HG02852 (cell line): ENCODE data around the gene SEMA5B.

Source experiments
- ATAC-seq: cut with Tn5 transposase; IDR thresholded peaks from one replicate; pipeline ENCODE4 v1.9.1; 2021; ENCODE audit warnings: mild to moderate bottlenecking, moderate library complexity; ENCODE audit not compliant: unreplicated experiment

SEMA5B gene

DNA sequence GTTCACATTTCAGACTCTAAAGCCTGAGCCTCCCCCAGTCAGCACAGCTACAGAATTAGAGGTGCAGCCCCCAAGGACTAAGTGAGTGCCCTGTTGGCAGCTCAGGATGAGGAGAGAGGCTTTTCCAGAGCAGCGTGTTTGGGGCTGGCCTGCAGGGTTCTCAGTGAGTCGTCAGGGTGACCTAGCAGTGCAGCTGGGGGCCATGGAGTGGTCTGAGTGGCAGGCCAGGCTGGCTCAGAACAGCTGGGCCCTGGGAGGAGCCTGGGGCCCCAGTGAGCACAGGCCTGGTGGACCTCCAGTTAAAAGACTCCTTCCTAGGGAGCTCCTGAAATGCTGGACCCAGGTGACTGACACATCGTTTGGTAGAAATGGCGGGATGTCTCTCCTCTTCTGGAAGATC lies 124.4 kb downstream of the SEMA5B start:
- ATAC-seq, result no peak

- no peak for ATAC-seq
Measured at GRCh38 chr3:122902326-122902725, 125.2 kb downstream of the SEMA5B start.

DNA sequence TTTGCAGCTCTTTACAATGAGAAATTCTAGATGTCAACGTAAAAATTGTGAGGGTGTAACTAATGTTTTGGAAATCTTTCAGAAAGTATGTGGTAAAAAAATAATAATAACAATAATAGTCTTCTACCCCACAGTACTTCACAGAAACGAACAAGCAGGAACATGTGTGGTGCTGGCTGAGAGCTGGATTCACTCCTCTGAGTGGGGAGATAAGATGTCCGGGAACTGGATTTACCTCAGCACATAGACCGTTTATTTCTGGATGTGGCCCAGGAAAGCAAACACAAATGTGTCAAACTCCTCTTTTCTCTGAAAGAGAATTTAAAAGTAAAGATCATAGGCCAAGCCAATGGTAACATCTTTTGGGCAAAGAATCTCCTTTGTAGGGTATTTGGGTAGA lies 129.3 kb downstream of the SEMA5B start:
- ATAC-seq, result no peak

- ATAC-seq, result no peak
Measured at GRCh38 chr3:122893754-122894668, 133.6 kb downstream of the SEMA5B start.

DNA sequence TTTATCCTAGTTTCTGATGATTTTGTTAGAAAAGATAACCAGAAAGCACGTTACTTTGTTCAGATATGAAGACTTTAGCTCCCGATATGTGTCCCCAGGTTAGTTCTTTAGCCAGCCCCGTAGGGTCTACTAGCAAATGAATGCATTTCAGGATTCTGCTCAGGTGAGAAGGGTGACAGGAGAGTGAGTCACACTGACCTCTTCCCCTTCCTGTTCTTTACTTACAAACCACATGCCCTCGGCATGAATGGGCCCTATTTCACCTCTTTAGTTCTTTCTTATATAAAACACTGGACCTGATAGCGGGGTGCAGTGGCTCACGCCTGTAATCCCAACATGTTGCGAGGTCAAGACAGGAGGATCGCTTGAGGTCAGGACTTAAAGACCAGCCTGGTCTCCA lies 134.3 kb downstream of the SEMA5B start:
- no peak for ATAC-seq

DNA sequence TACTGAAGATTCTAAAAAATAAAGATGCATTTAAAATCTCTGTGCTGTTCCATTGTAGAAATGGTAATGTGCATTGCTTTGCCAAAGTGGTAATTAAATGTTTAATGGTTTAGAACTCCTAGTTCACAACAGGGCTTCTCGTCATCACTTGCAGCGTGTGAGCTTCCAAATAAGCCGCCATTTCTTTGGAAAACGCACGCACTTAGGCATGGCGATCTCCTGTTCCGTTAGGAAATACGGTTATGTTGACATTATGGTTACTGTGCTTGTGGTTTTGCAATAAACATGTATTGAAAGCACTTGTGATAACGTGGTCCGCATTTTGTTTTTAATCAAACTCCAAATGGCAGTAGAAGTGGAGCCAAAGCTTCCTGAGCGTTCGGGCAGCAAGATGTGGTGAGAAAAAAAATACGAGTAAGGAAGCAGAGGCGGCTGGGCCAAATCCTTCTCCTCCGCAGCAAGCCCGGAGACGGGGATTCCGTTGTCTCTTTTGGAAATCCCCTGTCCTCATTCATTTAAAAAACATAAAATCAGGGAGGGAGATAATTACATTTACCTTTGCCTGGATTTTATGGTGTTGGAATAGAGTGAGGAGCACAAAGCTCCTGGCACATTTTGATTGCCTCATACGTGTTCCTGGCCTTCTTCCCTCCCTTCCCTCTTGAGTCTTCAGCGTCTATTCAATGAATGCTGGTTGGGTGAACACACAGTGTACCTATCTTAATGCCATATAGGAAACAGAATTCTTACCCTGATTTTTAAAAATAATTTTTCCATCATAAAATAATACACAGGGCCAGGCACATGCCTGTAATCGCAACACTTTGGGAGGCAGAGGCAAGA lies 135.2 kb downstream of the SEMA5B start:
- ATAC-seq, result no peak

- no peak for ATAC-seq
Measured at GRCh38 chr3:122890720-122891220, 136.8 kb downstream of the SEMA5B start.

- peak; percentile 65 for ATAC-seq
Measured at GRCh38 chr3:122890077-122890719, 137.4 kb downstream of the SEMA5B start.

GRCh38 chr3:122886946-122887345 lies 140.6 kb downstream of the SEMA5B start:
- ATAC-seq, result no peak

DNA sequence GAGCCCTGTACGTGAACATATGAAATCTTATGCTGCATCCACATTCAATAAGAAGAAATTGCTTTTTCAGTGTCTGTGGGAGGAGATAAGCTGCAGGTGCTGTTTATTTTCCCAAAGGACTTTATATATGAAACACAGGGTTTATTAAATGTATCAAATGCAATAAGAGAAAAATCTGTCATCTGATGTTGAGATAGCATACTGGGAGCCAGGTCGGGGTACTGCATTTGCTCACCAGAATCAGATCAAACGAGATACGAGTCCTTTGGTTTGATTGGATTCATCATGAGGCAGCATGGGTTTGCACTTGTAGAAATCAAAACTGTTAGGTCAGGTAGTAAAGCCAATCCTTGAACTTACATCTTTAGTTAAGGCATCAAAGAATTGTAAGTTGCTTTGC lies 141.3 kb downstream of the SEMA5B start:
- ATAC-seq, result no peak

DNA sequence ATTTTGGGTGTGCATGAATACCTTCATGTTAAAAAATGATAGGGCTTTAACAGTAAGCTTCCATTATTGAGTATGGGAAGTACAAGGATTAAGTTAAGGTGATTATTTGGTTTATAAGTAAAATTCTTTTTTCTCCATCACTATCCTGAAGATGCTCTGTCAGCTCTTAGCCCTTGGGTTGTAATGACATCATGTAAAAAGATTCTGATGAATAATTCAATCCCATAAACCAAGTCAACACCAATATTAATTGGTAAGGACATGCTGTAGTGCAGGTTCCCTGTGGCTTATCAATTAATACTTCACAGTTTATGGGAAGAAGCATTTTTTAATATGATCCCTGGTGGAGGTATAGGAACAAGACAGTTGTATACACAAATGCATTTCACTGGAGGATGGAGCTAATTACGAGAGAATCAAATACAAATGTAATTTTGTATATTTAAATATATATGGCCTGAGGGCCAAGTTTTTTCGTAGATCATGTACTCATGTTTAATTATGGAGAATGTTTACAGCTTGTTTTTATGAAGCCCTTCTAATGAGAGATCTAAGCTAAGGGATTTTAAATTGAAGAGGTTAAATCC lies 145.1 kb downstream of the SEMA5B start:
- no peak for ATAC-seq

- no peak for ATAC-seq
Measured at GRCh38 chr3:122880624-122881023, 146.9 kb downstream of the SEMA5B start.

GRCh38 chr3:122880173-122880572 lies 147.4 kb downstream of the SEMA5B start:
- no peak for ATAC-seq

DNA sequence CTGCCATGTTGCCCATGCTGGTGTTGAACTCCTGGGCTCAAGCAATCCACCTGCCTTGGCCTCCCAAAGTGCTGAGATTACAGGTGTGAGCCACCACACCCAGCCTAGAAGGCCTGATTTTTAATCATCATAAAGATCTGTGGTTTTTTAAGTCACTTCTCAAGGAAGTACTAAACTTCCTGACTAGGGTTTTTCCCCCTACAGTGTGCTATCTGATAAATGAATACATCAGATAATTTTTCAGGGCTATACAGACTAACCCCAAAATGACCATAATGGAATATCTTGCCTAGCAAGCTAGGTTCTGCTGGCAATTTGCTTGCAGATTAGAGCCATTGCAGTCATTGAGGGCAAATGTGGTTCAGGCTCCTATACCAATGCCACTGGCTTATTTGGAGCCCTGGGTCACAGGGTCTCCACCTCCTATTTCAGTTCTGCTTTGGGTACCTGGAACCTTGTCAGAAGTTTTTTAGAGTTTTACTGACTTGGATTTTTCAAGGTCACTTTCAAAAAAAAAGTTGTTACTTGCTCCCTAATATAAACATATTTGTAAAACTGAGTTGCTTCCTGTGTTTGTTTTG lies 151.9 kb downstream of the SEMA5B start:
- no peak for ATAC-seq

- ATAC-seq, result no peak
Measured at GRCh38 chr3:122873741-122874515, 153.6 kb downstream of the SEMA5B start.

DNA sequence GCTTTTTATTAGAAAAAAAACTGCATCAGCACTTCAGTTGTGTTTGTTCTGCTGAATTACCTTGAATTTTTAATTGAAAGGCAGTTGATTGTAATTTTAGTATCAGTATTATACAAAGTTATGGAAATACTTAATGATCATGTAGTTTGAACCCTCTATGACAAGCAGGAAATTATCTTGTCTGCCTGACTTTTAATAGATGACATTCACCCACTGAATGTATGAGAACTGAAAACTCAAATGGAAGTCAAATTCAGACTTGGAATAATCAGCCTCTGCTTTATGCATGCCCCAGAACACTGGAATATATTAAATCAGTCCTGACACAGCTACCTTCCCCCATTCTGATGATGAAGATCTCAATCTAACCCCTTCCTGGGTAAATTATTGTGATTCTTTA lies 159.2 kb downstream of the SEMA5B start:
- ATAC-seq, result no peak

- ATAC-seq, result no peak
Measured at GRCh38 chr3:122864498-122864897, 163.1 kb downstream of the SEMA5B start.

GRCh38 chr3:122862381-122862780 lies 165.2 kb downstream of the SEMA5B start:
- no peak for ATAC-seq
